ENCODE measurements around the gene TTLL8.
A peak's percentile ranks its signal among the peaks of the same experiment; 100 is the strongest.

Gene TTLL8

GRCh38 chr22:50056214-50056972 lies 1.7 kb downstream of the TTLL8 start:
- Histone ChIP-seq H3K36me3 (ENCODE audit: insufficient read depth, low read length) (no peaks in the 10 kb centered on the region), H3K9me3 (ENCODE audit: low read length) (peaks cover 11% of the 10 kb centered on the region), H2AFZ (ENCODE audit: low read length) (no peak overlapping the region), H3K4me1 (ENCODE audit: insufficient read depth, low read length, severe bottlenecking) (peaks cover 47% of the 10 kb centered on the region), H3K79me2 (ENCODE audit: insufficient read depth, low read length) (no peaks in the 10 kb centered on the region), H3K27me3 (ENCODE audit: insufficient read depth, low read length) (no peaks in the 10 kb centered on the region; the same call in 1 of the 2 replicates), H3K9ac (ENCODE audit: low read length) (peak overlapping the region; percentile 61; the same call in 1 of the 2 replicates), H3K4me2 (ENCODE audit: low read length) (peak overlapping the region; percentile 52), H3K27ac (ENCODE audit: low read depth, low read length, poor library complexity, severe bottlenecking) (peak overlapping the region; percentile 79), H3K4me3 (ENCODE audit: low read depth, low read length, poor library complexity, severe bottlenecking) (peak overlapping the region; percentile 40), H4K20me1 (ENCODE audit: insufficient read depth, low read length) (no peaks in the 10 kb centered on the region), H3K9me2 (ENCODE audit: low read depth, low read length) (no peaks in the 10 kb centered on the region), H3F3A (ENCODE audit: insufficient read depth, low read length) (no peaks in the 10 kb centered on the region)
- TF ChIP-seq EZH2 (IDR thresholded peaks at IDR 0.05; ENCODE audit: borderline replicate concordance, low read length) (no peak), CTCF (IDR thresholded peaks at IDR 0.05; ENCODE audit: low read length) (no peak; the same call in 1 of the 2 replicates)

- no peak for TF ChIP-seq EZH2 (IDR thresholded peaks at IDR 0.05; ENCODE audit: borderline replicate concordance, low read length)
- TF ChIP-seq CTCF (IDR thresholded peaks at IDR 0.05; ENCODE audit: low read length), result no peak
- H3K27me3 ChIP-seq (ENCODE audit: insufficient read depth, low read length), result no peaks in the 10 kb centered on the region; the same call in 1 of the 2 replicates
- no peaks in the 10 kb centered on the region for H3F3A ChIP-seq (ENCODE audit: insufficient read depth, low read length)
- H3K36me3 ChIP-seq (ENCODE audit: insufficient read depth, low read length), result no peaks in the 10 kb centered on the region
- no peak overlapping the region for H2AFZ ChIP-seq (ENCODE audit: low read length)
- H3K27ac ChIP-seq (ENCODE audit: low read depth, low read length, poor library complexity, severe bottlenecking), result peak overlapping the region; percentile 84
- peak overlapping the region; percentile 10; the same call in 1 of the 2 replicates for H3K4me2 ChIP-seq (ENCODE audit: low read length)
- H3K79me2 ChIP-seq (ENCODE audit: insufficient read depth, low read length), result no peaks in the 10 kb centered on the region
- peaks cover 11% of the 10 kb centered on the region for H3K9me3 ChIP-seq (ENCODE audit: low read length)
- peak overlapping the region; percentile 32 for H3K4me3 ChIP-seq (ENCODE audit: low read depth, low read length, poor library complexity, severe bottlenecking)
- H3K9me2 ChIP-seq (ENCODE audit: low read depth, low read length), result no peaks in the 10 kb centered on the region
- H3K4me1 ChIP-seq (ENCODE audit: insufficient read depth, low read length, severe bottlenecking), result peaks cover 36% of the 10 kb centered on the region
- no peak overlapping the region; the same call in 1 of the 2 replicates for H3K9ac ChIP-seq (ENCODE audit: low read length)
- H4K20me1 ChIP-seq (ENCODE audit: insufficient read depth, low read length), result no peaks in the 10 kb centered on the region
Measured at GRCh38 chr22:50053861-50054260, 4.2 kb downstream of the TTLL8 start.

GRCh38 chr22:50051930-50052329 lies 6.2 kb downstream of the TTLL8 start:
- Histone ChIP-seq H3K27ac (ENCODE audit: low read depth, low read length, poor library complexity, severe bottlenecking) (no peak overlapping the region), H3K4me1 (ENCODE audit: insufficient read depth, low read length, severe bottlenecking) (peaks cover 30% of the 10 kb centered on the region), H3K27me3 (ENCODE audit: insufficient read depth, low read length) (no peaks in the 10 kb centered on the region; the same call in 1 of the 2 replicates), H3K9ac (ENCODE audit: low read length) (no peak overlapping the region), H4K20me1 (ENCODE audit: insufficient read depth, low read length) (no peaks in the 10 kb centered on the region), H3K9me3 (ENCODE audit: low read length) (peaks cover 11% of the 10 kb centered on the region), H2AFZ (ENCODE audit: low read length) (no peak overlapping the region), H3K4me2 (ENCODE audit: low read length) (no peak overlapping the region), H3F3A (ENCODE audit: insufficient read depth, low read length) (no peaks in the 10 kb centered on the region), H3K36me3 (ENCODE audit: insufficient read depth, low read length) (no peaks in the 10 kb centered on the region), H3K79me2 (ENCODE audit: insufficient read depth, low read length) (no peaks in the 10 kb centered on the region), H3K4me3 (ENCODE audit: low read depth, low read length, poor library complexity, severe bottlenecking) (no peak overlapping the region), H3K9me2 (ENCODE audit: low read depth, low read length) (no peaks in the 10 kb centered on the region)
- no peak for TF ChIP-seq CTCF (IDR thresholded peaks at IDR 0.05; ENCODE audit: low read length)
- TF ChIP-seq EZH2 (IDR thresholded peaks at IDR 0.05; ENCODE audit: borderline replicate concordance, low read length), result no peak

Data from OCI-LY1 (cell line).